GM12878 (cell line): ENCODE measurements around the gene ICAM2. TPM values are rescaled to one million over a fixed set of nuclear protein-coding genes. Genes with fewer than 3 reads are reported as not detected.

Experiments used
- CUX1 ChIP-seq: IDR thresholded peaks from 2 replicates; pipeline ENCODE4 v1.6.1; 2012; ENCODE audit warnings: improper control_type of control experiment, low read depth, low read length; ENCODE audit not compliant: insufficient replicate concordance
- EGR1 ChIP-seq, 2 experiments: IDR thresholded peaks; 1 replicate in 1 of 2; 2 replicates in 1 of 2; pipeline ENCODE4 v1.6.1; 2011 to 2012; ENCODE audit warnings: low read depth in 2 of 2, low read length in 2 of 2, borderline replicate concordance in 1 of 2, mild to moderate bottlenecking in 1 of 2, moderate library complexity in 1 of 2
- IKZF1 ChIP-seq: fragments of 450-650 bp; conservative IDR thresholded peaks from 2 replicates; pipeline ENCODE4 v1.6.1; 2017; ENCODE audit warnings: antibody characterized with exemption, mild to moderate bottlenecking
- NRF1 ChIP-seq: conservative IDR thresholded peaks from 2 replicates; pipeline ENCODE4 v1.6.1; 2011; ENCODE audit warnings: mild to moderate bottlenecking, low read depth, low read length, improper control_type of control experiment
- REST ChIP-seq: IDR thresholded peaks from 2 replicates; pipeline ENCODE4 v1.6.1; 2012; ENCODE audit warnings: mild to moderate bottlenecking, low read depth, low read length
- ZBTB33 ChIP-seq: fragments of 450-650 bp; IDR thresholded peaks from 2 replicates; pipeline ENCODE4 v1.6.1; 2017; ENCODE audit warnings: mild to moderate bottlenecking
- ZNF24 ChIP-seq: fragments of 450-650 bp; IDR thresholded peaks from 2 replicates; pipeline ENCODE4 v1.6.1; 2017; ENCODE audit warnings: antibody characterized with exemption, mild to moderate bottlenecking
- polyA plus RNA-seq, 11 experiments: library from polyadenylated mRNA; depleted of rRNA in 4 of 11; unstranded in 6 of 11; stranded (reverse) in 5 of 11; fragments of >200 nt; fragmentation: Nextera tagmentation in 4 of 11; fragmentation: Illumina TruSeq in 1 of 11; extraction: Ambion mirVana in 4 of 11; extraction: Trizol in 1 of 11; gene quantifications; 1 replicate in 1 of 11; 2 replicates in 10 of 11; pipeline versions ENCODE4 v1.2.1 to v1.2.3, GENCODE V29; 2011 to 2016; ENCODE audit warnings: inconsistent platforms in 2 of 11, missing spikeins in 2 of 11, low read depth in 1 of 11
- total RNA-seq, 4 experiments: library from RNA; depleted of rRNA in 3 of 4; stranded (reverse); fragments of >200 nt in 3 of 4; fragmentation: Illumina TruSeq in 1 of 4; extraction: Trizol in 1 of 4; gene quantifications; 2 replicates each; pipeline versions ENCODE4 v1.2.1 to v1.2.3, GENCODE V29; 2013 to 2021

Gene ICAM2
- total and polyA plus RNA-seq, 10 of the 15 experiments (the other 5 are each of a cell fraction or from before 2014, with no cell fraction given): 23.6 to 108 (median 58.1) TPM

GRCh38 chr17:64020056-64020766 lies at the start of gene ICAM2 (continued):
- TF ChIP-seq CUX1 (no peak), REST (peak; percentile 15; the same call in 1 of the 2 replicates), ZBTB33 (no peak), NRF1 (0 out of 2 replicates have a peak, but pooled peaks have one; percentile 2), ZNF24 (no peak), EGR1 (IDR thresholded peaks at IDR 0.05; ENCODE audit: borderline replicate concordance in 1 of 2, low read depth in 2 of 2, low read length in 2 of 2) (no peak), IKZF1 (peak; percentile 81)
